Ishikawa (cell line): ENCODE measurements around the gene VWF.

ENCODE experiments used
- CEBPB ChIP-seq: IDR thresholded peaks from 2 replicates; pipeline ENCODE4 v1.6.1; 2012
- CREB1 ChIP-seq: IDR thresholded peaks from 2 replicates; pipeline ENCODE4 v1.6.1; 2012; ENCODE audit warnings: low read depth
- EGR1 ChIP-seq: IDR thresholded peaks from 2 replicates; pipeline ENCODE4 v1.6.1; 2012
- FOXM1 ChIP-seq: IDR thresholded peaks from 2 replicates; pipeline ENCODE4 v1.6.1; 2012; ENCODE audit warnings: low read depth, borderline replicate concordance
- MAX ChIP-seq: IDR thresholded peaks from 2 replicates; pipeline ENCODE4 v1.6.1; 2012
- TAF1 ChIP-seq: IDR thresholded peaks from 2 replicates; pipeline ENCODE4 v1.6.1; 2012; ENCODE audit warnings: low read depth, mild to moderate bottlenecking
- TEAD4 ChIP-seq: IDR thresholded peaks from 2 replicates; pipeline ENCODE4 v1.6.1; 2012

DNA sequence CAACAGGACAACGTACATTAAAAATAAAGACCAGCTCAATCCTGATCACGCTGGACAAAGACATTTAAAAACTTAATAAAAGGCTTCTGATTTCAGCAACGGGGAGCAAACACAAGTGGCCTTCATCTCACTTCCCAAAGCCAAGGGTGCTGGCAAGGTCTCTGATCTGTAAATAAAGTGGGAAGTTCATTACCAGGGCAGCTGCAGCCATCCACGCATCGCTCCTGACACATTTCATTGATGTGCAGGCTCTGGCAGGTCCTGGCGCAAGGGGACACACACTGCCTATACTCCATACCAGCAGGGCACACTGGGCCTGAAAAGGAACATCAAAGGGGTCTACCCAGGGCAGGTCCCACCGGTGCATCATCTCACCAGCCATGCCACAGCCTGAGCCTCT is 51.0 kb downstream of the VWF start:
- no peak for TF ChIP-seq TEAD4
- TF ChIP-seq CREB1 = no peak
- TF ChIP-seq MAX = no peak
- no peak for TF ChIP-seq CEBPB
- no peak for TF ChIP-seq EGR1
- no peak for TF ChIP-seq FOXM1
- no peak for TF ChIP-seq TAF1
